GM12874 (cell line): Measurements from ENCODE around the gene MIS12.

Experiments used
- CTCF ChIP-seq: IDR thresholded peaks from 2 replicates; pipeline ENCODE4 v1.5.1; 2011; ENCODE audit warnings: low read depth, mild to moderate bottlenecking, control low read depth, low read length, moderate library complexity; ENCODE audit not compliant: insufficient read depth

MIS12 gene

GRCh38 chr17:5536866-5537650, 50.7 kb downstream of the MIS12 start:
- no peak for TF ChIP-seq CTCF

- TF ChIP-seq CTCF, result no peak
Measured at GRCh38 chr17:5539286-5539685, 52.9 kb downstream of the MIS12 start.

DNA sequence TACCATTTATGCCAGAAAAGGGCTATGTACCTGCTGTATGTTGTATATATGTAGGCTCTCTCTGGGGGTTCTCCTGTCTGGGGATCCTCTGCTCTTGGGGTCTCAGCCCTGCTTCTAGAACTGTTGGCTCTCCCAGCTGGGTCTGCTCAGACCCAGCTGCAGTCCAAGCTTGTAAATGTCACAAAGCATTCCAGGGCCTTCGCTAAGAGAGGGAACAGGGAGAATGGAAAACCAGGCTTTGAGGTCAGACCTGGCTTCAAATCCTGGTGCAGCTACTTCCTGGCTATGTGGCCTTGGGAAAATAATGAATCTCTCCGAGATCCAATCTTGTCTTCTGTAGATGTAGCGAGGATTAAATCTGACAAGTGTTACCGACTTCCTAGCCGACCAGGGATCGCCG, 54.0 kb downstream of the MIS12 start:
- TF ChIP-seq CTCF, result no peak
